ENCODE measurements around the gene GBF1.

GBF1 gene

DNA sequence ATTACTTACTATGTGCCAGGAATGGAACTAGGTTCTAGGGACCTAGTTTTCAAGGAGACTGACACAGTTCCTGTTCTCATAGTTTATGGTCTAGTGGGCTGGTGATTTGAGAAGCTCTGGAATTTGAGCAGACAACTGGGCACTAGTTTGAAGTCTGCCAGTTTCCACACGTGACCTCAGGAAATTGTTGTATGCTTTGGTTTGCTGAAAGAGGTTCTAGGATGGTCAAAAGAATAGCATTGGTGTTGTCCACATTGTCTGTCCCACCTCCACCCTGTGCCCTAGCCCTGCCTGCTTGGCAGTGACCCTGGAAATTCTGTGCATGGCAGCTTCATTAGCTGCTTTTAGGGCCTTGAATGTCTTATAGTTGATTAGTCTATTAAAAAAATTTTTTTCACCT, 28.7 kb downstream of the GBF1 start:
- no peak overlapping the region for H3K4me3 ChIP-seq (ENCODE audit: low read depth, low read length)
- H3K4me1 ChIP-seq, result no peaks in the 10 kb centered on the region
- no peaks in the 10 kb centered on the region for H3K9me3 ChIP-seq (ENCODE audit: control insufficient read depth, low read length)
- H2AFZ ChIP-seq, result no peak overlapping the region
- no peak overlapping the region for H3K4me2 ChIP-seq (ENCODE audit: low read length)
- H3K9ac ChIP-seq, result no peak overlapping the region
- no peaks in the 10 kb centered on the region for H3K36me3 ChIP-seq (ENCODE audit: control insufficient read depth, insufficient read depth, low read length)
- H3K27me3 ChIP-seq (ENCODE audit: control insufficient read depth, insufficient read depth, low read length), result no peaks in the 10 kb centered on the region
- peaks cover 61% of the 10 kb centered on the region for H3K79me2 ChIP-seq
- no peak overlapping the region for H3K27ac ChIP-seq
- TF ChIP-seq, protein P1, sequence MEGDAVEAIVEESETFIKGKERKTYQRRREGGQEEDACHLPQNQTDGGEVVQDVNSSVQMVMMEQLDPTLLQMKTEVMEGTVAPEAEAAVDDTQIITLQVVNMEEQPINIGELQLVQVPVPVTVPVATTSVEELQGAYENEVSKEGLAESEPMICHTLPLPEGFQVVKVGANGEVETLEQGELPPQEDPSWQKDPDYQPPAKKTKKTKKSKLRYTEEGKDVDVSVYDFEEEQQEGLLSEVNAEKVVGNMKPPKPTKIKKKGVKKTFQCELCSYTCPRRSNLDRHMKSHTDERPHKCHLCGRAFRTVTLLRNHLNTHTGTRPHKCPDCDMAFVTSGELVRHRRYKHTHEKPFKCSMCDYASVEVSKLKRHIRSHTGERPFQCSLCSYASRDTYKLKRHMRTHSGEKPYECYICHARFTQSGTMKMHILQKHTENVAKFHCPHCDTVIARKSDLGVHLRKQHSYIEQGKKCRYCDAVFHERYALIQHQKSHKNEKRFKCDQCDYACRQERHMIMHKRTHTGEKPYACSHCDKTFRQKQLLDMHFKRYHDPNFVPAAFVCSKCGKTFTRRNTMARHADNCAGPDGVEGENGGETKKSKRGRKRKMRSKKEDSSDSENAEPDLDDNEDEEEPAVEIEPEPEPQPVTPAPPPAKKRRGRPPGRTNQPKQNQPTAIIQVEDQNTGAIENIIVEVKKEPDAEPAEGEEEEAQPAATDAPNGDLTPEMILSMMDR (IDR thresholded peaks at IDR 0.05), result no peak

DNA sequence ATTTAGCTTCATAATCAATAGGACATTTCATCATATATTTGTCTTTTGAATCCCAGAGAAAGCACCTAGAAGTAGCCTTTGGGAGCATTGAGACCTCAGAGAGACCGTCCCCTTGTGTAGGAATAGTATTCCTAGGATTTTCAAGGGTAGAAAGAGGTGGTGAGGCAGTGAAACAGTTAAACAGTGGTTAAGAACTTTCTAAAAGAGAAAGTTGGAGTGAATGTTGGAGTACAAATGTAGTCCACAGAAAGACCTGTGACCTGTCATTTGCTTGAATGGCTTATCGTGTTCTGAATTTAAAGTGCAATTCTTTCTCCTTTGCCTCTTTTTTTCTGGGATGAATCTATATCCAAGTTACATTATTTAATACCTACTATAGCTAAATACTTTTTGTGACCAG, 30.0 kb downstream of the GBF1 start:
- TF ChIP-seq, protein P1 (IDR thresholded peaks at IDR 0.05), result no peak
- H3K36me3 ChIP-seq (ENCODE audit: control insufficient read depth, insufficient read depth, low read length), result no peaks in the 10 kb centered on the region
- H3K9ac ChIP-seq, result no peak overlapping the region
- no peaks in the 10 kb centered on the region for H3K27me3 ChIP-seq (ENCODE audit: control insufficient read depth, insufficient read depth, low read length)
- H3K79me2 ChIP-seq, result peaks cover 58% of the 10 kb centered on the region
- no peaks in the 10 kb centered on the region for H3K4me1 ChIP-seq
- H3K27ac ChIP-seq, result no peak overlapping the region
- H3K9me3 ChIP-seq (ENCODE audit: control insufficient read depth, low read length), result no peaks in the 10 kb centered on the region
- H2AFZ ChIP-seq, result no peak overlapping the region
- no peak overlapping the region for H3K4me3 ChIP-seq (ENCODE audit: low read depth, low read length)
- H3K4me2 ChIP-seq (ENCODE audit: low read length), result no peak overlapping the region

DNA sequence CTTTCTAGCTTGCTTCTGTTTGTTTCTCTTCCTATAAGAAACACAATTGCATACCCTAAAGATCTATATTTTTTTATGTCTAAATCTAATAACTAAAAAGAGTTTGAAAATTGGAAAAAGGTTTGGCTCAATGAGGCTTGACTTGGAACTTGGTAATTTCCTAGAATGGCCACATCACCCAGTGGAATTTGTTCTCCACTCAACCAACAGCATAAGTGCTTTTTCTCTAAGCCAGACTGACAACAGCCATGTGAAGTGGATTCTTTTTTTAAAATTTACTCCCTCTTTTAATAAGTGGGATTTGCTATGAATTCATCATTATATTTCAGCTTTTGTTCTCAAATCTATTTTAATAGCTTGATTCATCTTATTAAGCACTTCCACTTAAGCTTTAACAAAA, 33.8 kb downstream of the GBF1 start:
- TF ChIP-seq, protein P1 (IDR thresholded peaks at IDR 0.05), result no peak
- Histone ChIP-seq H3K79me2 (peaks cover 43% of the 10 kb centered on the region), H3K27ac (no peak overlapping the region), H3K4me2 (ENCODE audit: low read length) (no peak overlapping the region), H3K27me3 (ENCODE audit: control insufficient read depth, insufficient read depth, low read length) (no peaks in the 10 kb centered on the region), H3K9ac (no peak overlapping the region), H3K36me3 (ENCODE audit: control insufficient read depth, insufficient read depth, low read length) (no peaks in the 10 kb centered on the region), H2AFZ (no peak overlapping the region), H3K4me1 (peaks cover 4% of the 10 kb centered on the region), H3K9me3 (ENCODE audit: control insufficient read depth, low read length) (no peaks in the 10 kb centered on the region), H3K4me3 (ENCODE audit: low read depth, low read length) (no peak overlapping the region)

DNA sequence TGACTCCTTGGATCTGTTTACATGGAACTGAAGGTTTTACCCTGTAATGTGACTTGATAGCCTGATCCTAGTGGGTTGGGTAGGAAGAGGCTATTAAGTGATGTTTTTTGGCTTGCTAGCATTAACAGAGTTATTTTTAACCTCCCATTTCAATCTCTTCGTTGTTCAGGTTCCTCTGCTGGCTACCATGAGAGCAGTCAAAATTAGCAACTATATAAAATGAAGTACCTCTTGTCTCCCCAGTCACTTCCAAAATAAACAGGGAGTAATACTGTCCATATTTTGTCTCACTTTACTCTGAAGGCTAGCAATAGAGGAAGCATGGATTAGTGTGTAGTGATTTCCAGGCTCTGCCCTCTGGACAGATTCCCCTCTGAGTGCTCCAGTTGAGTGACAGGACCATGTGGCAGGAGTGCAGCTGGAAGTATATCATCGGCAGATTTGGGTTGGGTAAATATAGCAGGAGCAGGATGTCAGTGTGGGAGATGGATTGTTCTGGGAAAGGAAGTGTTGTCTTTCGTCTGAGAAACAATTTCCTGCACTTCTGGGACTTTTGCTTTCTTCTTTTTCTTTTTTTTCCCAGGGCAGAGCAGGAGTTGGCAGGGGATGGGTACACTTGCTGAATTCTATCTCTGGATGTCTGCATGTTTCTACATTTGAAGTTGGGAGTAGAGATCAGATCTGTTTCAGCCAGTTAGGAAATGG, 35.2 kb downstream of the GBF1 start:
- Histone ChIP-seq H3K79me2 (peaks cover 41% of the 10 kb centered on the region), H3K36me3 (ENCODE audit: control insufficient read depth, insufficient read depth, low read length) (no peaks in the 10 kb centered on the region), H3K27ac (no peak overlapping the region), H3K9ac (no peak overlapping the region), H3K9me3 (ENCODE audit: control insufficient read depth, low read length) (no peaks in the 10 kb centered on the region), H3K4me3 (ENCODE audit: low read depth, low read length) (no peak overlapping the region), H3K27me3 (ENCODE audit: control insufficient read depth, insufficient read depth, low read length) (no peaks in the 10 kb centered on the region), H3K4me2 (ENCODE audit: low read length) (no peak overlapping the region), H2AFZ (no peak overlapping the region), H3K4me1 (peaks cover 6% of the 10 kb centered on the region)
- TF ChIP-seq, protein P1 (IDR thresholded peaks at IDR 0.05), result no peak

DNA sequence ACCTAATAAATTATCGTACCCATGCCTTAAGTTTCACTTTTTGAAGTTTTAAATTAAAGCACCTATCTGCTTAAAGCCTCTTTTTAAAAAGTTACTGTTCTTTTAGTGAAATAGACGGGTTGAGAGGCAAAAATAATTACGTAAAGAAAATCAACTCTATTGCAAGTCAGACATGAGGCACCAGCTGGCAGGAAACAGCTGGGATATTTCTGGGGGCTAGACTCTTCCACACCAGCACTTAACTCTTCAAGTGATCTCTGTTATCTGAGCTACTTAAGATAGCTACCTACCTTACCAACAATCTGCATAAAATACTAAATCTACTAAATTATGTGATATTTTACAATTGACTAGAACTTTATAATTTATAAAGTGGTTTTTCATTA, 35.8 kb downstream of the GBF1 start:
- Histone ChIP-seq H3K9me3 (ENCODE audit: control insufficient read depth, low read length) (no peaks in the 10 kb centered on the region), H3K4me1 (peaks cover 6% of the 10 kb centered on the region), H3K79me2 (peaks cover 36% of the 10 kb centered on the region), H3K27ac (no peak overlapping the region), H2AFZ (no peak overlapping the region), H3K4me2 (ENCODE audit: low read length) (no peak overlapping the region), H3K4me3 (ENCODE audit: low read depth, low read length) (no peak overlapping the region), H3K36me3 (ENCODE audit: control insufficient read depth, insufficient read depth, low read length) (no peaks in the 10 kb centered on the region), H3K27me3 (ENCODE audit: control insufficient read depth, insufficient read depth, low read length) (no peaks in the 10 kb centered on the region), H3K9ac (no peak overlapping the region)
- TF ChIP-seq, protein P1 (IDR thresholded peaks at IDR 0.05), result no peak
